ENCODE results near the gene VPS33A. TPM values are rescaled to one million over a fixed set of nuclear protein-coding genes. Genes with fewer than 3 reads are reported as not detected.

Gene VPS33A
- total and polyA plus RNA-seq, 2 of the 13 experiments (the other 11 are each of a cell fraction or from before 2014, with no cell fraction given), result 11.0 to 43.6 TPM

GRCh38 chr12:122232691-122233090, 33.6 kb downstream of the VPS33A start:
- Histone ChIP-seq H2AFZ (ENCODE audit: low read length) (no peak overlapping the region), H3K4me2 (ENCODE audit: low read depth, low read length) (no peak overlapping the region), H3K27ac (ENCODE audit: extremely low read length, insufficient read depth, low read length) (no peak overlapping the region), H3K27me3 (ENCODE audit: control insufficient read depth in 1 of 2, insufficient read depth in 2 of 2, low read length in 2 of 2) (no peaks in the 10 kb centered on the region), H4K20me1 (ENCODE audit: insufficient read depth, low read length) (no peaks in the 10 kb centered on the region), H3K79me2 (ENCODE audit: insufficient read depth, low read length) (no peaks in the 10 kb centered on the region), H3K36me3 (replicated peaks in 1 of 2; ENCODE audit: control insufficient read depth in 1 of 2, insufficient read depth in 2 of 2, low read length in 2 of 2) (peaks cover 4 to 44% of the 10 kb centered on the region in 2 experiments), H3K4me3 (replicated peaks in 1 of 3; ENCODE audit: insufficient read depth in 1 of 3, low read depth in 2 of 3, low read length in 3 of 3) (no peak overlapping the region), H3K4me1 (ENCODE audit: insufficient read depth, low read length) (no peaks in the 10 kb centered on the region), H3K9me3 (ENCODE audit: low read length) (no peaks in the 10 kb centered on the region), H3K9ac (ENCODE audit: insufficient read depth, low read depth, low read length) (no peak overlapping the region)
- intact Hi-C loops (cut with micrococcal nuclease; ENCODE audit: unreplicated experiment) (no loop called here), in situ Hi-C loops (cut with HindIII; ENCODE audit: extremely low pct_ligation_motif_present, low pct_unique_long_range_greater_than_20kb) (no loop called here)
- ChIA-PET CTCF (ENCODE audit: low intra/inter-chr PET ratio, low total read pairs) (interaction anchor here (0.7 kb wide), 1 partner anchor 1834 kb away, joined by 3 read pairs; no protein-coding TSS in a partner anchor), POLR2A (no interaction called here)
- TF ChIP-seq ZNF724P (CRISPR knock-in tag; IDR thresholded peaks at IDR 0.05; ENCODE audit: borderline replicate concordance) (no peak), SP1 (IDR thresholded peaks at IDR 0.05) (no peak), SP1 (CRISPR knock-in tag; IDR thresholded peaks at IDR 0.05) (no peak), MTF2 (CRISPR knock-in tag; IDR thresholded peaks at IDR 0.05; ENCODE audit: borderline replicate concordance) (no peak), THAP11 (CRISPR knock-in tag; IDR thresholded peaks at IDR 0.05) (no peak), ERF (CRISPR knock-in tag; IDR thresholded peaks at IDR 0.05) (no peak), LBX2 (CRISPR knock-in tag; IDR thresholded peaks at IDR 0.05; ENCODE audit: borderline replicate concordance) (no peak), KLF16 (CRISPR knock-in tag; IDR thresholded peaks at IDR 0.05) (no peak), MXD4 (CRISPR knock-in tag; IDR thresholded peaks at IDR 0.05) (no peak), ZNF503 (CRISPR knock-in tag; IDR thresholded peaks at IDR 0.05) (no peak), NPAS2 (CRISPR knock-in tag; IDR thresholded peaks at IDR 0.05; ENCODE audit: borderline replicate concordance) (no peak), ETS1 (CRISPR knock-in tag; IDR thresholded peaks at IDR 0.05) (no peak), SPEN (CRISPR knock-in tag; IDR thresholded peaks at IDR 0.05; ENCODE audit: low read depth) (no peak), ZSCAN22 (CRISPR knock-in tag; IDR thresholded peaks at IDR 0.05) (no peak), ZNF550 (CRISPR knock-in tag; IDR thresholded peaks at IDR 0.05; ENCODE audit: borderline replicate concordance) (no peak), HNF4G (IDR thresholded peaks at IDR 0.05; ENCODE audit: borderline replicate concordance, low read depth, low read length) (no peak), HNF4G (CRISPR knock-in tag; IDR thresholded peaks at IDR 0.05; ENCODE audit: borderline replicate concordance, low read depth) (no peak)
- TF ChIP-seq, protein P1, sequence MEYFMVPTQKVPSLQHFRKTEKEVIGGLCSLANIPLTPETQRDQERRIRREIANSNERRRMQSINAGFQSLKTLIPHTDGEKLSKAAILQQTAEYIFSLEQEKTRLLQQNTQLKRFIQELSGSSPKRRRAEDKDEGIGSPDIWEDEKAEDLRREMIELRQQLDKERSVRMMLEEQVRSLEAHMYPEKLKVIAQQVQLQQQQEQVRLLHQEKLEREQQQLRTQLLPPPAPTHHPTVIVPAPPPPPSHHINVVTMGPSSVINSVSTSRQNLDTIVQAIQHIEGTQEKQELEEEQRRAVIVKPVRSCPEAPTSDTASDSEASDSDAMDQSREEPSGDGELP (IDR thresholded peaks at IDR 0.05; ENCODE audit: borderline replicate concordance, low read depth), result no peak
- no TSS peak for BruUV-seq (replicated peaks)
- ATAC-seq (no peak), DNase-seq (ENCODE audit: low spot score) (no peak), FAIRE-seq (no peak)
- over 99% methylated on average over 10 of the region's 10 CpGs for WGBS (ENCODE audit: low lambda C conversion rate)

Data from HepG2 (cell line).